Measurements from ENCODE around the gene KIRREL3. TPM values are rescaled to one million over a fixed set of nuclear protein-coding genes. Genes with fewer than 3 reads are reported as not detected.

Gene KIRREL3
- polyA plus RNA-seq, 4 donors = 1.5 to 2.1 (median 2.0) TPM

DNA sequence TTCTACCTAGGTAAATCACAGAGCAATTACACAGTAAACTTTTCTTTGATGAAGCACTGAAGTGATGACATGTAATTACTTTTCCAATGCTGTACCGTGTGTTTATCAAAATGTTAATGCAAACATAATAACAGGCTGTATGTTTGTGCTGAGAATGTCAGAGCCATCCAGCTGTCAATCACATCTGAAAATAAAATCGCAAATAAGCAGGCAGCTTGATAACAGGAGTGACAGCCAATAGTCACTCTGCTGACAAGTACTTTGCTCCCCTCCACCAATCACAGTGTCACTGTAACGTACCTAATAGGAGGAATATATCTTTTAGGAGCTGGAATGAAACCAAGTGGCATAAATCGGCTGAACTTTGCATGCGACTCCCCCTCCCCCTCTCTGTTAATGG is 119.7 kb downstream of the KIRREL3 start:
- no peak for DNase-seq (ENCODE audit: low read depth in 4 of 4, low spot score in 2 of 4)

DNA sequence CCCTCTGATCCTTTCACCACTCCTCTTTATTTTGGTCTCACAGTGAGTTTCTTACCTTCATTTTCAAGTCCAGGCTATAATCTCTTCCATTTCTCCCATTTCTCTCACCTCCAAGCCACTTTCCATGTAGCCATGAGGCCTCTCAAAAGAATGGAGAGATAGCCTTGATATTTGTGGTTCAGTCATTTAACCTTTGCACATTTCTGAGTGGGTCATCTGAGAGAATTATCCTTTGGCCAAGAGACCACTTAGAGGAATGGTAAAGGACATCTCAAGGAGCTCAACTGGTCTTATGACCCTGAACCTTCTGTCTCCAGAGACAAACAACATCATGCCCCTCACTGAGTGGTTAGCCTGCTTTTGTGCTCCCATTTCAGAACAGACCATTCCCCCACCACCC is 121.1 kb downstream of the KIRREL3 start:
- DNase-seq (ENCODE audit: low read depth in 4 of 4, low spot score in 2 of 4) = no peak

DNA sequence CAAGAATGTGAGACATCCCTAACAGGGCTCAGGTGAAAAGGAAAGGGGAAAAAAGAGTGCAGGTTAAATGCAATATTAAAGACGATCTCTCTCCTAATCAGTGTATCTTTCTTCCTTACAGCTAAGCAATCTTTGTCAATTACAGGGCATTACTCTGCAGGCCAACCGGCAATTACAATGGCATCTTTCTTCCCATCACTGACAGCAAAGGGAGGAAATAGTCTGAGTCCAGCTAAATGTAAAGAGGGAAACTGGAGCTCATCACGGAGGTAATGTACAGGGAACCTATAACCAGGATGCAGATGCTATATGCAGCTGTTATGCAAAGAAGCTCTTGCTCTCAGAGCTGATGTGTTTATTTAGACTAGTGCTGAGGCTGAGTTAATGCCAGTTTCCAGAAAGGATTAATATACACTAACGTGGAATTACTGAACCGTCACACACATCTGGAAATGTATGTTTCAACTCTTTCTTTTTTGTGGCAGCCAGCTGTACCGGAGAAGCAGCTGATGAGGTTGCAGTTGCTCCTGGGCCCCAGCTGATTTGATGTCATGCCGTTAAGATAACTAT is 121.6 kb downstream of the KIRREL3 start:
- no peak for DNase-seq (ENCODE audit: low read depth in 4 of 4, low spot score in 2 of 4)

DNA sequence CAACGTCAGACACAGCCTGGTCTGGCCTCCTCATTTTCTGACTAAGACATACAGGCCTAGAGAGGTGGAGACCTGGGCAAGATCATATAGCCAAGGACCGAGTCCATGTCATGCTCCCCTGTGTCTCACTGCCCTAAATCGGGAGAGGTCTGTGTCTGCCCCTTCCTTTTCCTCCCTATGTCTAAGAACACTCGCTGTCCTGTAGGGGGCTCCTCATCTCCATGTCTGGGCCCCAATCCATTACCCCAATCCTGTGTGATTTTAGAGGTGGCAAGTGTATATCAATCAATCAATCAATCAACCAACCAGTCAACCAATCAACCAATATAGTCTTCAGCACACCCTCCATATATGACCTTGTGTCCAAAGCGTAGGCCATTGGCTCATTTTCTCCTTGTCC is 125.7 kb downstream of the KIRREL3 start:
- no peak for DNase-seq (ENCODE audit: low read depth in 4 of 4, low spot score in 2 of 4)

DNA sequence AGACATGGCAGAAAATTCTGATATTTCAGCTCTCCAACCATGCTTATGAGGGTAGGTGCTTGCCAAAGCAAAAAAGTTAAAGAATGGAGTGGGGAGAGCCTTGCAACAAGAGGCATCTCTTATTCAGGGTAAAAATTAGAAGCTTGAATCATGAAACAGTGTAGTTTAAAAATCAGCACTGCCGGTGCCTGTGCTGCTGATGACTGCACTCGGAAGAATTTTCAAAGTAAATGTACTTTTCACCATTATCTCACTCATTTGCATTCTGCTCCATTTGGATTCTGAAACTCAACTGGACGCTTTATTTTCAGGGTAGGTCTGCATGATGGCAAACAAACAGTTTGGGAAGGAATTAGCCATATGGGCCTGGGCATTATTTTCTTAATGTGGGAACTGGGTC is 126.3 kb downstream of the KIRREL3 start:
- no peak for DNase-seq (ENCODE audit: low read depth in 4 of 4, low spot score in 2 of 4)

DNA sequence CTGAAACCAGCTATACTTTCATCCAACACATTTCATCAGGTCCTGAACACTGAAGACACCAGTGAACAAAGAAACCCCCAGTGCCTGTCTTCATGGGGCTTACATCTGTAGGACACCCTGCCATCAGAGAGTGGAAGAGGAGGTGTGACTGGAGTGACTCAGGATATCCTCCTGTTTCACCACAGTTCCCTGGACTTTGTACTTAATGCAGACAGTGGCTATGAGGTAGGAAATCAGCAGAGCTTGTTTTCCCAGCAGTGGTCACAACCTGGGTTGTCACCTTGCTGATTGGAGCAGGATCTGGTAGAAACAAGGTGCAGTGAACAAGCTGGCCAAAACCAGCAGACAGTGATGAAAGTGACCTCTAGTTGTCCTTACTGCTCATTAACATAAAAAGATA is 128.8 kb downstream of the KIRREL3 start:
- no peak for DNase-seq (ENCODE audit: low read depth in 4 of 4, low spot score in 2 of 4)

DNA sequence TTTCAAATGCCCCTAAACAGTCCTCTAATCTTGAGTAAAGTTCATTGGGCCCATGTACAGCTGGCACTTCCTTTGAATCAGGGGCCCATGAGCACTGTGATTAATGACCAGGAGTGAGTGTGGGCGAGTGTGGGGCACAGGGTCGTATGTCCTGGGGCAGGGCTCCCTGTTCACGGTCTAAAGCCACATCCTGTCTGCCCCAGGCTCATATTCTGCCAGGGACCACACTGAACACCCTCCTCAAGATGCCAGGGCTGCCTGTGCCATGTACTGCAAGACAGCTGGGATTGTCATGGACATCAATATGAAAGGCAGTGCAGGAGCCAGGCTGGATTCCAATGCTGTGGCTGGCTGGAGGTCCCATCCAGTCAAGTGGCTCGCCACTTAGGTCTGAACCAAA is 130.5 kb downstream of the KIRREL3 start:
- DNase-seq (ENCODE audit: low read depth in 4 of 4, low spot score in 2 of 4) = no peak

DNA sequence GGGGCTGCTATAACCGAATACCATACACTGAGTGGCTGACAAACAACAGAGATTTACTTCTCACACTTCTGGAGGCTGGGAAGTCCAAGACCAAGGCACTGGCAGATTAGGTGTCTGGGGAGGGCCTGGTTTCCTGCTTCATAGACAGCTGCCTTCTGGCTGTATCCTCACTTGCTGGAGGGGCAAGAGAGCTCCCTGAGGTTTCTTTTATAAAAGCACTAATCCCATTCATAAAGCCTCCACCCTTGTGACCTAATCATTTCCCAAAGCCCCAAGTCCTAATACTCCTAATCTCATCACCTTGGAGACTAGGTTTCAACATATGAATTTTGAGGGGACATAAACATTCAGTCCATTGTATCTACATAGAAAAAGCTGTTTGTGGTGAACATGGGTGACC is 131.8 kb downstream of the KIRREL3 start:
- no peak for DNase-seq (ENCODE audit: low read depth in 4 of 4, low spot score in 2 of 4)

DNA sequence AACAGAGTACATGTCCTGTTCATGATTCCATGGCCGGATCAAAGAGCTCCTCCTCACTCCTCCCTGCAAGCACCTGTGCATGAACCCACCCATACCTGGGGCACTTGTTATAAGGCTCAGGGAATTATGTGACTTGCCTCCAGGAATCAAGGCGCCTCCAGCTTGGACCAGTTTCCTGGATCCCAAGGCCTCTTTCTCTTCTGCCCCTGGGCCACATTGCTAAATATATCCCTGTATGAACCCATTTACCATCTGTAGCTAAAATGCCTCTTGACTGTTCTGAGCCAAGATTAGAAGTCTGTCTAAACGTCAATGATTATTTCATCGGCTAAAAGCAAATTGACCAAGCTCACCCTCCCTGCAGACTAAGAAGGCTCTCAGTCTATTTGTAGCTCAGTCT is 135.6 kb downstream of the KIRREL3 start:
- no peak for DNase-seq (ENCODE audit: low read depth in 4 of 4, low spot score in 2 of 4)

DNA sequence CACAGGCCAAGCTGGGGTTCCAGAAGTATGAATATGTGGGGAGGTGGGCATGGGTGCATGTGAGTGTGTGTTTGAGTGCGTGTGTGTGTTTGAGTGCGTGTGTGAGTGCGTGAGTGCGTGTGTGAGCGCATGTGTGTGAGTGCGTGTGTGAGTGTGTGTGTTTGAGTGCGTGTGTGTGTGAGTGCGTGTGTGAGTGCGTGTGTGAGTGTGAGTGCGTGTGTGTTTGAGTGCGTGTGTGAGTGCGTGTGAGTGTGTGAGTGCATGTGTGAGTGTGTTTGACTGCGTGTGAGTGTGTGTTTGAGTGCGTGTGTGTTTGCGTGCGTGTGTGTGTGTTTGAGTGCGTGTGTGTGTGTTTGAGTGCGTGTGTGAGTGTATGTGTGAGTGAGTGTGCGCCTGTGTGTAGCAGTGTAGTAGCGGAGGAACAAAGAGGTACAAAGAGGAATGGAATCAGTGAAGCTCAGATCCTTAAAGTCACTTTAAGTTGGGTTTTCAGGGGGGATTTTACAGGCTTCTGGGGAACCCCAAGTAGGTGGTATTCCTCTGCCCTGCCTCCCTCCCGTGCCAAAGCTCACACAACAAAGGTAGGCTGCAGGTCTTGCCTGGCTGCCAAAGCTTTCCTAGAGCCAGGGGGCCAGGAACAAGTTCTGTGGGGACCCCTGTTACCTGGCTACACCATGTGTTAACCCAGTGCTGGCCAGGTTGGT is 137.1 kb downstream of the KIRREL3 start:
- no peak for DNase-seq (ENCODE audit: low read depth in 4 of 4, low spot score in 2 of 4)

DNA sequence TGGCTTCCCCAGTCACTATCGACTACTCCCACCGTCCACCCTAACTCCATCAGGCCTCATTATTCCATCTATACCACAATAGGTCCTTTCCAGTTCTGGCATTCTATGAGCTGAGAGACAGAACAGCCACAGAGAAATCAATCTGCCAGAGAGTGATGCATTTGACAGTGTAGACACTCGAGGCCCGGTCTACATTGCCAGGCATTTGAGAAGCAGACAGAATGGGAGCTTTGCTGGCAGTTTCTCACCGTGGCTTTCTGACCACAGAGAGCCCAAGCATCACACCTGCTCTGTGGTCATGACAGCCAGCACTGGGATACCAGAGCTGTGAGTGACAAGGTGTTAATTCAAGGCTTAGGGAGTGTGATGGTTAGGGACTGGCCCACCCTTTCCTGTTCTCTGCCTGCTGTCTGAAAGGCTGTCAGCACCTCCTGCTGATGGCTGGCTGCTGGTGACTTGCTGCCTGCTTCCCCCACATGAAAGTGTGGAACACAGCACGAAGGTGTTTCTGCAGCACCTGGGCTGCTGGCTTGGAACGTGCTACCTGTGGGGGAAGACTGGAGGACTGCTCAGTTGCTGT is 137.8 kb downstream of the KIRREL3 start:
- DNase-seq (ENCODE audit: low read depth in 4 of 4, low spot score in 2 of 4) = no peak

DNA sequence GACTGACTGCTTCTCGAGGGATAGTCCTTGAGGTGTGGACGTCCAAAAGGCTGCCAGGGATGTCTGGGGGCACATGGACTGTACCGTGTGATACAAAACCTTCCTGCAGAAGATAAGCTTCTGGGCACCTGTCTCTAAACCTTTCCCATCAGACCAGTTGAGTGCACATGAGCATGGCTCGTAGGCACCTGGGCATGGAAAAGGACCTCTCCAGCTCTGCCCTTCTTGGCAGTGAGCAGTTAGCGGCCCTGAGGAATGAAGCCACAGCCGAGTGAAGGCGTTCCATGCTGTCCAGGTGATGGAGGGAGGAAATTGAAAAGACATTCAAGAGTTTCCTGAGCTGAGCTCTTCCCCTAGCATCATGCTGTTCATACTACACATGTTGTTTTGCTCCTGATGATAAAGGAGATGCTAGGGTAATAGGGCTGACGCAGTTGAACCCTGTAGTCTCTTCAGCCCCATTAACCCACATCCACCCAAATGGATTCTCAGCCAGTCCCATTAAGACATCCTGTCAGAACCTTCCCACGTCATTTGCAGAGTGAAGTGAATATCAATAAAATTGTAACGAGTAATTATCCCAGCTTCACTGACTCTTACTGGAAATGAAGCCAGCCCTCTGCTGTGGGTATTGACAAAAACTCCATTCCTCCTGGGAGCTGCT is 138.6 kb downstream of the KIRREL3 start:
- no peak for DNase-seq (ENCODE audit: low read depth in 4 of 4, low spot score in 2 of 4)

DNA sequence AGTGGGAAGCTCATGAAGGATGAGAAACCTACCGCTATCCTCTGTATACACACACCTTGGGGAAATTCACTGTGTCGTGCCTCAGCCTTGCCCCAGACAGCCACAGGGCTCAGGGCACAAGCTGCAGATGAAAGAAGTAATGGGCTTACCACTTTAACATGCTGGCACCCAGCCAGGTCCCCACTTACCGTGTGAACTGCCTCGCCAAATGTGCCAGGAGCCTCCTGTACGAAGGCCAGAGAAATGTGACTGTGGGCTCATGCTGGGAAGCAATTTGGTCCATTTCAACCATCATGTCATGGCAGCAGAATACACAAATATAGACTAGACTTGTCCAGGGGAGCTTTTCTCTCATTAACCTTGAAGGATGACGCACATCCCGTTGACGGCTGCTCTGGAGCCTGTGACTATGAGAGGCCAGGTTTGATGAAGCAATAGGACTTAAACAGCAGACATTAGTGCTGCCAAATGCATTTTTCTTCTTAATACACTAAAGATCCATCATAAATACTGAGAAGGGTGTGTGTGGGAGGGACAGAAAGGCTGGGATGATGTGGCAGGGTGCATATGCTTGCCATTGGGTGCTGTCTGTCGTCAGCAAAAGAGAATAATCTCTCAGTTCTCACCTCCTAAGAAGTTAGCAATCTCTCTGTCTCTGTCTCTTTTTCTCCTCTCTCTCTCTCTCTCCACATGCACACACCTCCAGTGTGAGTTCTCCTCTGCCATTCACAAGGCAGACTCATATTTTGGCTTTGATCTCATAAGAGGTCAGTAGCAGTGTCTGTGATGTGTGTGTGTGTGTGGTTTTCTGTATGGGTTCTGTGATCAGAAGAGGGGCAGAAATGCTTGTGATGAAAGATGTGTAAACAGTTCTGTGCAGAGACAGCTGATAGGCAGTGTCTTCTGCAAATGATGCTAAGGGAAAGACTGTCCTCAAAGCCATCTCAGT is 142.4 kb downstream of the KIRREL3 start:
- no peak for DNase-seq (ENCODE audit: low read depth in 4 of 4, low spot score in 2 of 4)

DNA sequence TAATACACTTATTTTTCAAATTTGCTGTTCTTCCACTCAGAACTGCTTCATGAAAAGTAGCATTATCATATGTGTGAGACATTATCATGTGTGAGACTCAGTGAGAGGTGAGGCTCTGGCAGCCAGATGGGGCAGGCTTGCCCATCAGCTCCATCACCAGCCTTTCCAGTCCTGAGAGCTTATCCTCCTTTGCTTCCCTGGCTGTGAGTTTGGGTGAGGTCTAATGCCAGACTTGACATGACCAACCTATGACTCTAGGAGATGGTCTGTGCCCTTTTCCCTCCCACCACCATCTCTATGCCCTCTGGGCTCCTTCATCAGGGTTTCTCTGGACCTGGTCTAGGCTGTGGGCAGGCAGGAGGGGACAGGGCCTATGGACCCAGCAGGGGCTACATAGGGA is 145.0 kb downstream of the KIRREL3 start:
- no peak for DNase-seq (ENCODE audit: low read depth in 4 of 4, low spot score in 2 of 4)

DNA sequence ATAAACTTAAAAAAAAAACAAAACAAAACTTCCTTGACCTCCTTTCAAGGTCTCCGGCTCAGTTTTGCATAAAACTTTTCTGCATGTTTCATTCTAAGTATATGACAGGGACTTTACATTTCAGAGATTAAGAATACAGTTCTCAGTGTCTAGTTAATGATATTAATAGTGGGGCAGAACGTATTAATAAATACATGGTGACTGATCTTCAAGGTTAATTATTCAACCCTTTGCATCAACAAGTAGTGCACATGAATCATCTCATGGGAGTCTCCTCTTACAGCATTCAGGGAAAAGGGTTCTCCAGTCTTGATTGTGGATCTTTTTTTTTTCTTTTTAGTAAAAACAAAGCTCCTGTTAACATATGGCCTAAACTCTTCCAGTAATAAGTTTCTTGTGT is 146.8 kb downstream of the KIRREL3 start:
- DNase-seq (ENCODE audit: low read depth in 4 of 4, low spot score in 2 of 4) = no peak

DNA sequence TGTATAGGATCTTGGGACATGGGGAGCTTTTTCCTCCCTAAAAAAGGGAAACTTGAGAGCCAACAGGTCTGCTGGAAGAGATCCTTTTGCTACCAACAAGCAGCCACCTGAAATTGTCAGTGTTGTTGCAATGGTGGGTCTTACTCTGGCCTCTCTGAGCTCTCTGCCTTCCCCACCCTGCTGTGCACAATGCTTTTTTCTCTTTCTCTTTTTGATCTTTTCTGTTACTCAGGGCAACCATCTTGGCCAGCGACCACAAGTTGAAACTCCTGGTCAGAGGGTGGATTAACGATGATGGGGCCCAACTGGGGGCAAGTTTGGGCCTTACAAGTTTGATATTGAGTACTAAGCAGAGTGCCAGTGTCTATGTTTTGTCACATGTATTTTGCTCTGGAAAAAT is 155.8 kb downstream of the KIRREL3 start:
- no peak for DNase-seq (ENCODE audit: low read depth in 4 of 4, low spot score in 2 of 4)

DNA sequence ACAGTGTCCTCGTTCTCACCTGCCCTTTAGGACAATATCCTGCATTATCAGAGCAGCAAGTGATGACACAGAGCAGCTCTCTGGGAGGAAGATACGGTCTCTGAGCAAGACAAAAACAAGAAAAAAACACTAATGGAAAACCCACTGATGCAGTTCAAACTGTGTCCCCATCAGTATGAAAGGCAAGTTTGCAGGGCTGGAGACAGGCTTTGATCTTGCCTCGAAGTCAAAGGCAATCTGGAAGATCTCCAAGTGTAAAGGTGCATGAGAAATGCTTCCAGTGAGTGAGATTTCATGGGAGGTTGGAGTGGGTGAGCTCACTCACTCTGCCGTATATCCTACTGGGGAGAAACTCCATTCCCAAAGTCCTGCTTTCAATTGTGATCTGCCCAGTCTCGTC is 157.5 kb downstream of the KIRREL3 start:
- DNase-seq (ENCODE audit: low read depth in 4 of 4, low spot score in 2 of 4) = no peak

DNA sequence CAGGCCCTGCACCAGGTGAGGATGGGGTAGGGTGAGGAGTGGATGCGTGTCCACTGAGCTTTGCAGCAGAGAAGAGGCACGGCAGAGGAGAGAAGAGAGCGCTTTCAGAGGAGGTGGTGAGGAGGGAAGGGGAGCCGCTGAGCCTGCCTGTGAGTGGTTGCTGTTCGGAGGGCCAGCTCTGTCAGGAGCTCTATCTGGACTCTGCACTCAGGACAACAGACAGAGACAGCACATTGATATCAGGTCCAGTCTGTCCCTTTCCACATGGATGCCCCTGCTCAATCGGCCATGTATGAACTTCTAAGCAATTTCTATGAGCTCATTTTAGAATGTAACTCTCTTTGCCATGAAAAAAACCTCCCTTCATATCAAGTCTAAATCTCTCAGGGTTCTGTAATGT is 158.6 kb downstream of the KIRREL3 start:
- DNase-seq (ENCODE audit: low read depth in 4 of 4, low spot score in 2 of 4) = no peak

DNA sequence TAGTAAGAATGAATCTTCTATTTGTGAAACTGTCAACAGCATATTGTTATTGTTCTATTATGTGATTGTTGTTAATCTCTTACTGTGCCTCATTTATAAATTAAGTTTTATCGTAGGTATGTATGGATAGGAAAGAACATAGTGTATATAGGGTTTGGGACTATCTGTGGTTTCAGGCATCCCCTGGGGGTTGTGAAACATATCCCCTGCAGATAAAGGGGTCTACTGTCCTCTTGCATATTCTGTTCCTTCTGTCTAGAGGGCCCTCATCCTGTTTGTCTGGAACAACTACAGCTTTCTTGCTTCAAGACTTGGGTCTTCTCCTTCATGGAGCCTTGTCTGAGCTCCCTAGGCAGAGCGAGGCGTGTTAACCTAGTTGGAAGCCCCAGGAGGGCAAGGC is 159.6 kb downstream of the KIRREL3 start:
- DNase-seq (ENCODE audit: low read depth in 4 of 4, low spot score in 2 of 4) = no peak

DNA sequence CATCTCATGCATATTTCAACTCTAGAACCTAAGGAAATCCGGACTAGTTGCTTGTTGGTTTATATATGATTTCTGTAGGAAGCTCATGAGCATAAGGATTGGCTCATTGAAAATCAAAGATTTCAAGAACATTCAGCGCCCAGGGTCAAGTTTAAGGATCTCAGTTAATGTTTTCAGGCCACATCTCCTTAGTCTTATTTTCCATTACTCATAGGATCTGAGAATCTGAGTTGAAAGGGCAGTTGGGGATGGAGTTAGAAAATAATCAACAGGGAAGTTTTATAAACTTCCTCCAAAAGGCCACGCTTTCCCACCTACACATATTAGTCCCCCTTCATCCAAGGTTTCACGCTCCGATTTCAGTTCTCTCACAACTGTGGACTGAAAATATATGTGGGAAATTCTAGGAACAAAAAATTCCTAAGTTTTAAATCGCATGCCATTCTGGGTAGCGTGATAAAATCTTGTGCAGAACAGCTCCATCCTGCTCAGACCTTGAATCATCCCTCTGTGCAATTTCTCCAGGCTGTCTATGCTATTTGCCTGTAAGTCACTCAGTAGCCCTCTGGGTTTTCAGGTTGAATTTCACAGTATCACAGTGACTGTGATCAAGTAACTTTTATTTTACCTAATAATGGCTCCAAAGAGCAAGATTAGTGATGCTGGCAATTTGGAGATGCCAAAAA is 160.2 kb downstream of the KIRREL3 start:
- DNase-seq (ENCODE audit: low read depth in 4 of 4, low spot score in 2 of 4) = no peak
